Choroid plexus epithelial cell (primary cell): ENCODE data around the gene ICAM5.

Source experiments
- DNase-seq: peaks from one replicate; pipeline ENCODE4 v3.0.0-alpha.2; 2010; ENCODE audit warnings: low read depth
- H3K4me3 ChIP-seq: 2 replicates; pipeline ENCODE4 v1.5.1; 2011; ENCODE audit warnings: low read depth, mild to moderate bottlenecking, control low read depth, low read length, moderate library complexity
- TF ChIP-seq, protein P1 (sequence below): conservative IDR thresholded peaks from 2 replicates; pipeline ENCODE4 v1.5.1; 2011; ENCODE audit warnings: low read depth, mild to moderate bottlenecking, control low read depth, inconsistent platforms, low read length, moderate library complexity

The ICAM5 gene

DNA sequence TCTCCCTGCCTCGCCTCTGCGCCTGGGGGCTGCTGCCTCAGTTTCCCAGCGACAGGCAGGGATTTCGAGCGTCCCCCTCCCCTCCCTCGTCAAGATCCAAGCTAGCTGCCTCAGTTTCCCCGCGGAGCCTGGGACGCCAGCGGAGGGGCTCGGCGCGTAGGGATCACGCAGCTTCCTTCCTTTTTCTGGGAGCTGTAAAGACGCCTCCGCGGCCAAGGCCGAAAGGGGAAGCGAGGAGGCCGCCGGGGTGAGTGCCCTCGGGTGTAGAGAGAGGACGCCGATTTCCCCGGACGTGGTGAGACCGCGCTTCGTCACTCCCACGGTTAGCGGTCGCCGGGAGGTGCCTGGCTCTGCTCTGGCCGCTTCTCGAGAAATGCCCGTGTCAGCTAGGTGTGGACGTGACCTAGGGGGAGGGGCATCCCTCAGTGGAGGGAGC lies 19.6 kb upstream of the ICAM5 start:
- TF ChIP-seq, protein P1, sequence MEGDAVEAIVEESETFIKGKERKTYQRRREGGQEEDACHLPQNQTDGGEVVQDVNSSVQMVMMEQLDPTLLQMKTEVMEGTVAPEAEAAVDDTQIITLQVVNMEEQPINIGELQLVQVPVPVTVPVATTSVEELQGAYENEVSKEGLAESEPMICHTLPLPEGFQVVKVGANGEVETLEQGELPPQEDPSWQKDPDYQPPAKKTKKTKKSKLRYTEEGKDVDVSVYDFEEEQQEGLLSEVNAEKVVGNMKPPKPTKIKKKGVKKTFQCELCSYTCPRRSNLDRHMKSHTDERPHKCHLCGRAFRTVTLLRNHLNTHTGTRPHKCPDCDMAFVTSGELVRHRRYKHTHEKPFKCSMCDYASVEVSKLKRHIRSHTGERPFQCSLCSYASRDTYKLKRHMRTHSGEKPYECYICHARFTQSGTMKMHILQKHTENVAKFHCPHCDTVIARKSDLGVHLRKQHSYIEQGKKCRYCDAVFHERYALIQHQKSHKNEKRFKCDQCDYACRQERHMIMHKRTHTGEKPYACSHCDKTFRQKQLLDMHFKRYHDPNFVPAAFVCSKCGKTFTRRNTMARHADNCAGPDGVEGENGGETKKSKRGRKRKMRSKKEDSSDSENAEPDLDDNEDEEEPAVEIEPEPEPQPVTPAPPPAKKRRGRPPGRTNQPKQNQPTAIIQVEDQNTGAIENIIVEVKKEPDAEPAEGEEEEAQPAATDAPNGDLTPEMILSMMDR: no peak
- peak overlapping the region; percentile 81 for H3K4me3 ChIP-seq
- DNase-seq: peak; percentile 48

GRCh38 chr19:10270616-10271394 lies 18.9 kb upstream of the ICAM5 start, which contains the start of gene ICAM1:
ICAM1 (plus strand) TSS chr19:10271120; CDS start chr19:10271160, 40 bp downstream.
- peak within 1 kb of the TSS; percentile 81 for H3K4me3 ChIP-seq
- TF ChIP-seq, protein P1: no peak
- peak; percentile 95 for DNase-seq

DNA sequence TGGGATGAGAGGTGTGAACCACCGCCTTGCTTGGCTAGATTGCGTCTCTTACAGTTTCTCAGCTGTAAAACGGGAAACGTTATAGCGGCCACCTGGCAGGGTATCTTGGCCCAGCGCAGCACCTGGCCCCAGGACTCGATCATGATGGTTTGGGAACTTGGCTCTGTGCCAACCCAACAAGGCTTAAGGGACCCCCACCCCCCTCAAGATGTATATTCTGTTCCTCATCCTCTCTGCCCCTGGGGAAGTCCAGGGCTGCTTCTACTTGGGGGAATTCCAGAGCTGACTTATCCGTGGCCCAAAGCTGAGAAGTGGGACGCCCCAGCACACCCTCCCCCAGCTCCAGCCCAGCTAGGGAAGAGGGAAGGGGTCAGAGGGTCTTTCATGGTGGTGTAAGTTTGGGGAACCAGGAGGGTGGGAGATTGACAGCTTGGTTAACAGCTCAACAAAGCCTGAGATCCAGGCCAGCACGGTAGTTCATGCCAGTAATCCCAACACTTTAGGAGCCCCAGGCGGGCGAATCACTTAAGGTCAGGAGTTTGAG lies 18.1 kb upstream of the ICAM5 start:
- DNase-seq: peak; percentile 65
- TF ChIP-seq, protein P1: no peak
- H3K4me3 ChIP-seq: peak overlapping the region; percentile 81

DNA sequence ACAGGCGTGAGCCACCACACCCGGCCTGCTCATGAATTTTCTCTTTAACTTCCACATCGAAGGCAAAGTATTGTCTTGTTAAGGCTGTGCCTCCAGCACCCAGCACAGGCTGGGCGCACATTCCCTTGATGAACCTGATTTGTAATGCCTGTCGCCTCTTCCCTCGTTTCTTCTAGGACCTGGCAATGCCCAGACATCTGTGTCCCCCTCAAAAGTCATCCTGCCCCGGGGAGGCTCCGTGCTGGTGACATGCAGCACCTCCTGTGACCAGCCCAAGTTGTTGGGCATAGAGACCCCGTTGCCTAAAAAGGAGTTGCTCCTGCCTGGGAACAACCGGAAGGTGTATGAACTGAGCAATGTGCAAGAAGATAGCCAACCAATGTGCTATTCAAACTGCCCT lies 15.2 kb upstream of the ICAM5 start:
- TF ChIP-seq, protein P1: no peak
- no peak for DNase-seq
- no peak overlapping the region for H3K4me3 ChIP-seq

- TF ChIP-seq, protein P1: no peak
- no peak overlapping the region for H3K4me3 ChIP-seq
- DNase-seq: no peak
These were observed 11.8 kb upstream of the ICAM5 start for GRCh38 chr19:10277795-10278589.

DNA sequence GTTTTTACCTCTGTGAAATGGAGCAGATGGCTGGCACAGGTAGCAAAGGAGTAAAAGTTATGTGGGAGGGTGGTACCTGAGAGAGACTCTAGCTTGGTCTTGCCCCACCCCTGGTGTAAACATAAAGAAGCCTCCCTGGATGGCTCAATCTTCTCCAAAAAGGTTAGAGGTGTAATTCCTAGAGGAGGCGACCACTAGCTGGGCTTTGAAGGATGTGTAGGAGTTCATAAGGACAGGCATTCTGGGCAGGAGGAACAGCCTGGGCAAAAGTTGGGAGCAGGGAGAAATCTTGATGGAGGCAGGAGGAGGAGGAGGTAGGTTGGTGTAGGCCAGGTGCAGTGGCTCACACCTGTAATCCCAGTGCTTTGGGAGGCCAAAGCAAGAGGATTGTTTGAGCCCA lies 10.8 kb upstream of the ICAM5 start:
- TF ChIP-seq, protein P1: no peak
- no peak for DNase-seq
- no peak overlapping the region for H3K4me3 ChIP-seq
